H1 (cell line): ENCODE measurements around the gene COPS9. TPM values are rescaled to one million over a fixed set of nuclear protein-coding genes. Genes with fewer than 3 reads are reported as not detected.

Source experiments
- JUND ChIP-seq: IDR thresholded peaks from 2 replicates; pipeline ENCODE4 v1.6.1; 2011; ENCODE audit warnings: mild to moderate bottlenecking, improper control_type of control experiment, low read length
- NRF1 ChIP-seq: IDR thresholded peaks from 2 replicates; pipeline ENCODE4 v1.6.1; 2011; ENCODE audit warnings: mild to moderate bottlenecking, low read depth, low read length, improper control_type of control experiment
- SAP30 ChIP-seq: fragments of 300-600 bp; sonication (generic); IDR thresholded peaks from 2 replicates; pipeline ENCODE4 v1.7.1; 2012; ENCODE audit warnings: low read length, moderate library complexity, mild to moderate bottlenecking, inconsistent platforms; ENCODE audit not compliant: insufficient read depth, insufficient replicate concordance
- SIX5 ChIP-seq: IDR thresholded peaks from 2 replicates; pipeline ENCODE4 v1.6.1; 2011; ENCODE audit warnings: mild to moderate bottlenecking, low read depth, low read length
- SRF ChIP-seq: IDR thresholded peaks from 2 replicates; pipeline ENCODE4 v1.6.1; 2011; ENCODE audit warnings: mild to moderate bottlenecking, low read depth, low read length, moderate library complexity
- polyA plus RNA-seq, 7 experiments: library from polyadenylated mRNA; depleted of rRNA in 3 of 7; stranded (reverse) in 5 of 7; unstranded in 2 of 7; fragments of >200 nt in 5 of 7; fragments of 200-250 nt in 2 of 7; gene quantifications; 1 replicate in 5 of 7; 2 replicates in 1 of 7; 4 replicates in 1 of 7; pipeline versions ENCODE4 v1.2.1 to v1.2.3, GENCODE V29; 2011 to 2013; ENCODE audit warnings: missing spikeins in 2 of 7, mixed read lengths in 2 of 7
- total RNA-seq: library from RNA; stranded (reverse); fragmentation: NEBNext Ultra II Directional; extraction: Animal tissue kit (Norgen Biotek cat#: 25700); gene quantifications from 2 replicates; pipeline ENCODE4 v1.2.1, GENCODE V29; 2021
- TF ChIP-seq, protein P1 (sequence below): fragments of 300-600 bp; sonication (generic); IDR thresholded peaks from 2 replicates; pipeline ENCODE4 v1.7.1; 2012; ENCODE audit warnings: low read length, moderate library complexity, mild to moderate bottlenecking, inconsistent platforms; ENCODE audit not compliant: insufficient replicate concordance
- TF ChIP-seq, protein P2 (sequence below), 3 experiments: IDR thresholded peaks; 1 replicate in 2 of 3; 2 replicates in 1 of 3; pipeline versions ENCODE4 v1.5.1 to v1.6.1; 2011; ENCODE audit warnings: low read length in 3 of 3, mild to moderate bottlenecking in 3 of 3, inconsistent platforms in 2 of 3, low read depth in 1 of 3, moderate library complexity in 1 of 3; ENCODE audit not compliant: insufficient read depth in 1 of 3; ENCODE audit errors: control extremely low read depth in 1 of 3

The COPS9 gene
- total and polyA plus RNA-seq, 2 of the 8 experiments (the other 6 are each of a cell fraction or from before 2014, with no cell fraction given) = 154 to 234 TPM

DNA sequence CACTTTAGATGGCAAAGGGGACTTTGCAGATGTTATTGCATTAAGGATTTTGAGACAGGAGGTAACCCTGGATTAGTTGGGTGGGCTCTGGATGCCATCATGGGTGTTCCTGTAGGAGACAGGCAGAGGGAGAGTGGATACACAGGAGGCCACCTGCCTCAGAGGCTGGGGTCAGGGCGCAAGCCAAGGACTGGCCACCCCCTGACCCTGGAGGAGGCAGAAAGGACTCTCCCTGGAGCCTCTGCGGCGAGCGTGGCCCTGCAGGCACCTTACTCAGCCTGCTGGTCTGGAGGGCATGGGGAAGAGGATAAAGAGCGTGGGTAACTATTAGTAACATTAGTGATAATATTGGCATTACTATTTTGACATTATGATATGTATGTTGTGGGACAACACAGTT, 25.9 kb upstream of the COPS9 start (continued):
- TF ChIP-seq, protein P1, sequence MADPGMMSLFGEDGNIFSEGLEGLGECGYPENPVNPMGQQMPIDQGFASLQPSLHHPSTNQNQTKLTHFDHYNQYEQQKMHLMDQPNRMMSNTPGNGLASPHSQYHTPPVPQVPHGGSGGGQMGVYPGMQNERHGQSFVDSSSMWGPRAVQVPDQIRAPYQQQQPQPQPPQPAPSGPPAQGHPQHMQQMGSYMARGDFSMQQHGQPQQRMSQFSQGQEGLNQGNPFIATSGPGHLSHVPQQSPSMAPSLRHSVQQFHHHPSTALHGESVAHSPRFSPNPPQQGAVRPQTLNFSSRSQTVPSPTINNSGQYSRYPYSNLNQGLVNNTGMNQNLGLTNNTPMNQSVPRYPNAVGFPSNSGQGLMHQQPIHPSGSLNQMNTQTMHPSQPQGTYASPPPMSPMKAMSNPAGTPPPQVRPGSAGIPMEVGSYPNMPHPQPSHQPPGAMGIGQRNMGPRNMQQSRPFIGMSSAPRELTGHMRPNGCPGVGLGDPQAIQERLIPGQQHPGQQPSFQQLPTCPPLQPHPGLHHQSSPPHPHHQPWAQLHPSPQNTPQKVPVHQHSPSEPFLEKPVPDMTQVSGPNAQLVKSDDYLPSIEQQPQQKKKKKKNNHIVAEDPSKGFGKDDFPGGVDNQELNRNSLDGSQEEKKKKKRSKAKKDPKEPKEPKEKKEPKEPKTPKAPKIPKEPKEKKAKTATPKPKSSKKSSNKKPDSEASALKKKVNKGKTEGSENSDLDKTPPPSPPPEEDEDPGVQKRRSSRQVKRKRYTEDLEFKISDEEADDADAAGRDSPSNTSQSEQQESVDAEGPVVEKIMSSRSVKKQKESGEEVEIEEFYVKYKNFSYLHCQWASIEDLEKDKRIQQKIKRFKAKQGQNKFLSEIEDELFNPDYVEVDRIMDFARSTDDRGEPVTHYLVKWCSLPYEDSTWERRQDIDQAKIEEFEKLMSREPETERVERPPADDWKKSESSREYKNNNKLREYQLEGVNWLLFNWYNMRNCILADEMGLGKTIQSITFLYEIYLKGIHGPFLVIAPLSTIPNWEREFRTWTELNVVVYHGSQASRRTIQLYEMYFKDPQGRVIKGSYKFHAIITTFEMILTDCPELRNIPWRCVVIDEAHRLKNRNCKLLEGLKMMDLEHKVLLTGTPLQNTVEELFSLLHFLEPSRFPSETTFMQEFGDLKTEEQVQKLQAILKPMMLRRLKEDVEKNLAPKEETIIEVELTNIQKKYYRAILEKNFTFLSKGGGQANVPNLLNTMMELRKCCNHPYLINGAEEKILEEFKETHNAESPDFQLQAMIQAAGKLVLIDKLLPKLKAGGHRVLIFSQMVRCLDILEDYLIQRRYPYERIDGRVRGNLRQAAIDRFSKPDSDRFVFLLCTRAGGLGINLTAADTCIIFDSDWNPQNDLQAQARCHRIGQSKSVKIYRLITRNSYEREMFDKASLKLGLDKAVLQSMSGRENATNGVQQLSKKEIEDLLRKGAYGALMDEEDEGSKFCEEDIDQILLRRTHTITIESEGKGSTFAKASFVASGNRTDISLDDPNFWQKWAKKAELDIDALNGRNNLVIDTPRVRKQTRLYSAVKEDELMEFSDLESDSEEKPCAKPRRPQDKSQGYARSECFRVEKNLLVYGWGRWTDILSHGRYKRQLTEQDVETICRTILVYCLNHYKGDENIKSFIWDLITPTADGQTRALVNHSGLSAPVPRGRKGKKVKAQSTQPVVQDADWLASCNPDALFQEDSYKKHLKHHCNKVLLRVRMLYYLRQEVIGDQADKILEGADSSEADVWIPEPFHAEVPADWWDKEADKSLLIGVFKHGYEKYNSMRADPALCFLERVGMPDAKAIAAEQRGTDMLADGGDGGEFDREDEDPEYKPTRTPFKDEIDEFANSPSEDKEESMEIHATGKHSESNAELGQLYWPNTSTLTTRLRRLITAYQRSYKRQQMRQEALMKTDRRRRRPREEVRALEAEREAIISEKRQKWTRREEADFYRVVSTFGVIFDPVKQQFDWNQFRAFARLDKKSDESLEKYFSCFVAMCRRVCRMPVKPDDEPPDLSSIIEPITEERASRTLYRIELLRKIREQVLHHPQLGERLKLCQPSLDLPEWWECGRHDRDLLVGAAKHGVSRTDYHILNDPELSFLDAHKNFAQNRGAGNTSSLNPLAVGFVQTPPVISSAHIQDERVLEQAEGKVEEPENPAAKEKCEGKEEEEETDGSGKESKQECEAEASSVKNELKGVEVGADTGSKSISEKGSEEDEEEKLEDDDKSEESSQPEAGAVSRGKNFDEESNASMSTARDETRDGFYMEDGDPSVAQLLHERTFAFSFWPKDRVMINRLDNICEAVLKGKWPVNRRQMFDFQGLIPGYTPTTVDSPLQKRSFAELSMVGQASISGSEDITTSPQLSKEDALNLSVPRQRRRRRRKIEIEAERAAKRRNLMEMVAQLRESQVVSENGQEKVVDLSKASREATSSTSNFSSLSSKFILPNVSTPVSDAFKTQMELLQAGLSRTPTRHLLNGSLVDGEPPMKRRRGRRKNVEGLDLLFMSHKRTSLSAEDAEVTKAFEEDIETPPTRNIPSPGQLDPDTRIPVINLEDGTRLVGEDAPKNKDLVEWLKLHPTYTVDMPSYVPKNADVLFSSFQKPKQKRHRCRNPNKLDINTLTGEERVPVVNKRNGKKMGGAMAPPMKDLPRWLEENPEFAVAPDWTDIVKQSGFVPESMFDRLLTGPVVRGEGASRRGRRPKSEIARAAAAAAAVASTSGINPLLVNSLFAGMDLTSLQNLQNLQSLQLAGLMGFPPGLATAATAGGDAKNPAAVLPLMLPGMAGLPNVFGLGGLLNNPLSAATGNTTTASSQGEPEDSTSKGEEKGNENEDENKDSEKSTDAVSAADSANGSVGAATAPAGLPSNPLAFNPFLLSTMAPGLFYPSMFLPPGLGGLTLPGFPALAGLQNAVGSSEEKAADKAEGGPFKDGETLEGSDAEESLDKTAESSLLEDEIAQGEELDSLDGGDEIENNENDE = no peak
- TF ChIP-seq SRF (no peak), SAP30 (no peak), NRF1 (no peak), SIX5 (no peak), JUND (no peak)
- TF ChIP-seq, protein P2, sequence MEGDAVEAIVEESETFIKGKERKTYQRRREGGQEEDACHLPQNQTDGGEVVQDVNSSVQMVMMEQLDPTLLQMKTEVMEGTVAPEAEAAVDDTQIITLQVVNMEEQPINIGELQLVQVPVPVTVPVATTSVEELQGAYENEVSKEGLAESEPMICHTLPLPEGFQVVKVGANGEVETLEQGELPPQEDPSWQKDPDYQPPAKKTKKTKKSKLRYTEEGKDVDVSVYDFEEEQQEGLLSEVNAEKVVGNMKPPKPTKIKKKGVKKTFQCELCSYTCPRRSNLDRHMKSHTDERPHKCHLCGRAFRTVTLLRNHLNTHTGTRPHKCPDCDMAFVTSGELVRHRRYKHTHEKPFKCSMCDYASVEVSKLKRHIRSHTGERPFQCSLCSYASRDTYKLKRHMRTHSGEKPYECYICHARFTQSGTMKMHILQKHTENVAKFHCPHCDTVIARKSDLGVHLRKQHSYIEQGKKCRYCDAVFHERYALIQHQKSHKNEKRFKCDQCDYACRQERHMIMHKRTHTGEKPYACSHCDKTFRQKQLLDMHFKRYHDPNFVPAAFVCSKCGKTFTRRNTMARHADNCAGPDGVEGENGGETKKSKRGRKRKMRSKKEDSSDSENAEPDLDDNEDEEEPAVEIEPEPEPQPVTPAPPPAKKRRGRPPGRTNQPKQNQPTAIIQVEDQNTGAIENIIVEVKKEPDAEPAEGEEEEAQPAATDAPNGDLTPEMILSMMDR (IDR thresholded peaks at IDR 0.05; ENCODE audit: control extremely low read depth in 1 of 3, insufficient read depth in 1 of 3, low read depth in 1 of 3, low read length in 3 of 3) = no peak
